GM21381 (cell line): Measurements from ENCODE around the gene YWHAQ.
"Not testable (repeated sequence)": the region's sequence is repeated elsewhere in the genome, so short reads cannot be mapped to it uniquely, and the experiment has no call there.

ENCODE experiments used
- ATAC-seq: cut with Tn5 transposase; IDR thresholded peaks from one replicate; pipeline ENCODE4 v1.9.1; 2021; ENCODE audit warnings: mild to moderate bottlenecking, moderate library complexity; ENCODE audit not compliant: unreplicated experiment

The YWHAQ gene

DNA sequence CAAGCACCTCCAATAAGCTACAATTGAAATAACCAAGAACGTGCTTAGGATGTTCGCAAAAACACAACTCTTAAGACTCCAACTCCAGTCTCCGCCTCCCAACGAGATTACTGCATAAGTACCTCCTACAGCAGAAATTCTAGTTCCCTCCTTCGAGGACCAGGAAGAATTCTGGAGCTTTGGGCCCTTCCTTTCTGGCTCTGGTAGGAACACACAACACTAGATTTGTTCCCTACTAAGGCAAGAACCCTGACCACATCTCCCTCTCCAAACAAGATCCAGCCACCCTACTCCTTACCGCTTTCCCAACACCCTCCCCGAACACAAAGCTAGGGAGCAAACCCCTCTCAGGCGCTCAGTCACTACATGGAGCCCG lies 75.9 kb downstream of the YWHAQ start:
- no peak for ATAC-seq

DNA sequence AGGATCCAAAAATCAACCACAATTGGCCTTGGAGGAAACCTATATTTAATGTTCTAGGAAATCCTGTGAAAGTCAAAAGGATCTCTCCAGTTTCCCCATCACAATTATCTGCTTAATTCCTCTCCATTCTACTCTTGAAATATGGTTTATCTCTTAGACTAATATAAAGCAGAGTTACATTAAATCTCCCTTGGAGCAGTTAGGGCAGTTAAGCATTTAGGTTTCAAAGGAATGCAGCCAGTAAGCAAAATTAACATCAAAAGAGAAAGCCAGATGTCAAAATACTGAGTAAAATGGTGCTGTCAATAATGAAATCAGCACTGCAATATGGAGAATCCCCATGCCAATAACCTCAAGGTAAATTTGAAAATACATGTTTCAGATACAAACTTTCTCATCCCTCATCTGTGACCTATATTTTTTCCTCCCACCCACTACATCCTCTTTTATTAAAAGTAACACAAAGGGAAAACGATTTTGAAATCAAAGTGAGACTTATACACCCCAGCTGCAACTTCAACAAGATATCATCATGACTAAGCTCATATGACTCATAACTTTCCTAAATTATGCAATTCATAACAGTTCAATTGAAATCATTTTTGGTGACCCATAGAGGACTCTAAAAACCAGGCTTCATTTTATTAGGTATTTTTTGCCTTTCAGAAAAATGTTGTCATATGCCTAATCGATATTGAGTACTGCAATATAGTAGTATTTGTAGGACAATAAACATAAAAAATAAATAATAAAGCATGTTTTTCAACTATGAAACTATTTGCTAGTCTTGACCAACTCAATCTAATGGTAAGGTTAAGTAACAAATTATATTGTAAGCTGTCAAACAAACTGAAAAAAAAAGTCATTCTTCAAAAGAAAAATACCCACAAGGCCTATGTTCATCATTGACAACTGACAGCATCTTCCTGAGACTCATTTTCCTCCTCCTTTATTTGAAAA lies 78.3 kb downstream of the YWHAQ start:
- no peak for ATAC-seq

DNA sequence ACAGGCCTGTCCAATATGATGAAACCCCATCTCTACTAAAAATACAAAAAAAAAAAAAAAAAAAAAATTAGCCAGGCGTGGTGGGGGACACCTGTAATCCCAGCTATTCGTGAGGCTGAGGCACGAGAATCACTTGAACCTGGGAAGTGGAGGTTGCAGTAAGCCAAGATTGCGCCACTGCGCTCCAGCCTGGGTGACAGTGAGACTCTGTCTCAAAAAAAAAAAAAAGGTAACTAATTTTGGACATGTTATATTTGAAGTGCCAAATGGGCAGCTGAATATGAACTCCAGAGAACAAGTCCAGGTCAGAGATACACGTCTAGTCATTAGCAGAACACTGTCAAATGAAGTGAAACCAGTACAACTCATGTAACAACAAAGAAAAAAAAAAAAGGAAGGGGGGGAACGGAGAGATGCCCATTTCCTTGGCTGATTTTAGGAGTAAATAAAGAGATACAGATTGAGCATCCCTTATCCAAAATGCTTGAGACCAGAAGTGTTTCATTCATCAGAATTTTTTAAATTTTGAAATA lies 79.9 kb downstream of the YWHAQ start:
- ATAC-seq = not testable (repeated sequence)

DNA sequence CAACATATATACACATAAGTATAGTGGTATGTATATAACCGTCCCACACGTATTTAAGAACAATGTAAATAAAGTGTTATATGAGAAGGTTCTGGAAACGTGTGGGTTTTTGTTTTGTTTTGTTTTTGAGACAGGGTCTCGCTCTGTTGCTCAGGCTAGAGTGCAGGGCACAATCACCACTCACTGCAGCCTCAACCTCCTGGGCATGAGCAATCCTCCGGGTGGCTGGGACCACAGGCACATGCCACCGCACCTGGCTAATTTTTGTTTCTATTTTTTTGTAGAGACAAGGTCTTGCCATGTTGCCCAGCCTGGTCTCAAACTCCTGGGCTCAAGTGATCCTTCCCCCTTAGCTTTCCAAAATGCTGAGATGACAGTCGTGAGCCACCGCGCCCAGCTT lies 81.4 kb downstream of the YWHAQ start:
- no peak for ATAC-seq

DNA sequence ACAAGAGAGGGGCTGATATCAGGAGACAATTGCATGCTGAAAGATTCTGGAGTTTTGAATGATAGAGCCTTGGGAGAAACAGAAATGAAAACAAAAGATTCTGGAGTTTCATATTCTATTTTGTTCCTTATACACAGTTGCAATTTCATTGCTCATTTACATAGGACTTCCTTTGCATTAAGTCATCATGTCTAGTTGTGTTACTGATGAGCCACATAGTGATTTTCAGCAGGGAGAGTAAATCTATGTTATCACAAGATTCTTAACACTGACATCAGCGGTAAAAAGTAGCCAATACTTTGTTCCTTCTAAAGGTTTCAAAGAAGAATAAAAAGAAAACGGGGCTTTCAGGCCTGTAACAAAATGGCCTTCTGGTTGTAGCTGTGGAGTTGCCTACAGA lies 82.3 kb downstream of the YWHAQ start:
- peak; percentile 58 for ATAC-seq

DNA sequence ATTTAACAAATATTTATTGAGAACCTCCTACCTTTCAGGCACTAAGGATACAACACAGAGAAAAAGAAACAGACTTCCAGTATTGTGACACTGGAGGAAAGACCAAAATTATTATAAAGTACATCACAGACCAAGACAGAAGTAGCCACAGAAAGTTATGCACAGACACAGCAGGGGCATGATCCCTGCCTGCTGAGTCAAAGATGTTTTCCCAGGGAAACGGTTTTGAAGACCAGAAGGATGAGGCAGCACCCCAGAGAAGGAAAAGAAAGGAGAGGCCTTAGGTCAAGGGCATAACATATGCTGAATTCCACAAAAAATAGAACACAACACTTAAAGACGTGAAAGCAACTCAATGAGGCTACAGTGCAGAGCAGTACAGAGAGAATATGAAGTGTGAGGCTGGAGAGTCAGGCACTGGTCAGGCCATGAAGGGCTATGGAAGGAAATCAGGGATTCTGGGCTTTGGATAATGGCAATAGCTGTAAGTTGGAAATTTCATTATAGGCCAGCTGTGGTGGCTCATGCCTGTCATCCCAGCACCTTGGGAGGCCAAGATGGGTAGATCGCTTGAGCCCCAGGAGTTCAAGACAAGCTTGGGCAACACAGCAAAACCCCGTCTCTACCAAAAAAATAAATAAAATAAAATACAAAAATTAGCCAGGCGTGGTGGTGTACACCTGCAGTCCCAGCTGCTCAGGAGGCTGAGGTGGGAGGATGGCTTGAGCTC lies 83.4 kb downstream of the YWHAQ start:
- no peak for ATAC-seq

DNA sequence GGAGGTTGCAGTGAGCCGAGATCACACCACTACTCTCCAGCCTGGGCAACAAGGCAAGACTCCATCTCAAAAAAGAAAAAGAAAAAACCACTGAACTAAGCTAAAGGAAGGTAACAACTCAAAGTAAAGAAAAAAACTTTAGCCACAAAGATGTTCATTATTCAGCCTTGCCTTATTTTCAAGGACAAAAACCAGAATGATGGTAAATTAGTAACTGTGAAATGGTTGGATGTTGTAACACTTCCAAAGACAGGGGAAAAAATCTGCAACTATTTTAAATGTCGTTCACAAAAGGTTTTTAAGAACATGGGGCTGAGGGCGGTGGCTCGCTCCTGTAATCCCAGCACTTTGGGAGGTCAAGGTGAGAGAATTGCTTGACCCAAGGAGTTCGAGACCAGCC lies 85.3 kb downstream of the YWHAQ start:
- no peak for ATAC-seq

DNA sequence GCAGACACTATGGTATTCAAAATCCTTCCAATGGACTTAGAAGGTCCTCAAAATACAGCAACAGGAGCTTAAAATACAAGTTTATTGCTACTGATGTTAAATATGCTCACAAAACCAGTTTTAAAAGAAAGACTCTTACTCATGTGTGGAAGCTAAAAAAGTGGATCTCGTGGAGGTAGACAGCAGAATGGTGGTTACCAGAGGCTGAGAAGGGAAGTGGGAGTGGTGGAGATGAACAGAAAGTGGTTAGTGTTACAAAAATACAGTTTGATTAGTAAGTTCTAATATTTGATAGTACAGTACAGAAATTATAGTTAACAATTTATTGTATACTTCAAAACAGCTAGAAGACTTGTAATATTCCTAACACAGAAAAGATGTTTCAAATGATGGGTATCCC lies 87.2 kb downstream of the YWHAQ start:
- ATAC-seq = no peak

DNA sequence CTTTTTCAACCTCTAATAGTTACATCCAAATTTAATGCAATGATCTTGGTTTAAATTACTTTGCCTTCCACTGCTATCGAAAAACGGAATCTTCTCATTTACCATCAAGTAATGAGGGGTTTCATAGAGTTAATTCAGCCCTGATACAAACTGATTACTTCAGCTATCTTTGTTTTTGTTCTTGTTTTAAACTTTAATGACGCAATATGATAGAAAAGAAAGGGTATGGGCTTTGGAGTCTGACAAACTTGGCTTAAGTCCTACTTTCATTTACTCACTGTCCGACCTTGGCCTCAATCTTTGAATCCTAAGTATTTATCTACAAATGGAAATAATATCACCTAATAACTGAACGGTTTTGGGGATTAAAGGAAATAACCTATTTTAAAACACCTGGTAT lies 91.3 kb downstream of the YWHAQ start:
- no peak for ATAC-seq

DNA sequence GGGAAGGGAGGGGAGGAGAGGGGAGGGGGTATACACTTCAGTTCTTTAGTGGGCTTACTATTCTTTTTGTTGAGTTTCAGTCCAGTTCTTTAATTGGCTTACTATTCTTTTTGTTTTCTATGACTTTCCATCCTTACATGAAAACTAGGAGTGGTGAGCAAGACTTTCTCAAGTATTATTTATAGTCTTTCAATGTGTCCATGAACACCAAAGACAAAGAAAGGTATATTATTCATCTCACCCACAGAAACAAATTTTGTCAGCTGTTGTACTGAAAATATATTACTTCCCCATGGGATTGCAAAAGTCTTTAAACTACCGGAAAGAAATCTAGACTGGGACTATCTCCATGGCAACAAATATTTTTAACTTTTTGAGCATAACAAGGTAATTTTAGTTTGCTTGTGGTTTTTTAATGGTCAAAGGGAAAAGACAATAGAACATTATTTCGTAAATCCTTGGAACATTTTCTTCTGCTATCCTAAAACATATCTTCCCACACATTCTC lies 92.7 kb downstream of the YWHAQ start:
- no peak for ATAC-seq

DNA sequence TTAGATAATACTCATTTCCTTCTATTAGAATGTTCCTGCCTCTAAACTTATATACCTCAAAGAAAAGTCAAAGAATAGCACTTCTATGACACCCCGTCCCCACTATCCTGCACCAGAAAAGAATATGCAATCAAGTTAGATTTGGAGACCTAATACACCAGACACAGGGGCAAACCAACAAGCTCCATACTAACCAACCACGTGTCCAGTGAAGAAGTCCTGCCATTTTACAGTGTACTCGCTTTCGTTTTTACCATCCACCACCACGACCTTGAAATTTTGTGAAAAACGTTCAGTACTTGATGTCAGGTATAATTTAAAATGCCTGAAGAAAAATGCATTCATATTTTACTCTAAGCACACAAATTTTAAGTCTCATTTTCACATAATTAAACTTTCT lies 94.3 kb downstream of the YWHAQ start:
- no peak for ATAC-seq

DNA sequence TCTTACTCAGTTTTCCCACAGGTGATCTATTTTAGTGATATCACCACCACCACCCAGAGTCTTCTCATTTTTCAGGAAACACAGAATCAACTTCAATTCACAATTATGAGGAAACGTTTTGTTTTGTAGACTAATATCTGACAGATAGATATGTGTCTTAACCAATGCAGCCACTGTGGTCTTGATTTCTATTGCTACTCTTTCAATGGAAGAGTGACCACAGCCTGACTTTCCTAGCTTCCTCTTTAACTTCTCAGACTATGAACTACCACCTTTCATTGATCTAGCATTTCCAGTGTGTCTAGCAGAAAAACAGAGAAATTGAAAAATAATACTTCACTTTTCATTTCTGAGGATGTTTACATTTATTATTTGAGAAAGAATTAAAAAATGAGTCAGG lies 95.6 kb downstream of the YWHAQ start:
- ATAC-seq = no peak
